Hepatocyte (in vitro differentiated cells): ENCODE results near the gene CACNB4. TPM values are rescaled to one million over a fixed set of nuclear protein-coding genes. Genes with fewer than 3 reads are reported as not detected.
A peak's percentile ranks its signal among the peaks of the same experiment; 100 is the strongest.

Source experiments
- DNase-seq: peaks from one replicate; pipeline ENCODE4 v3.0.0-alpha.2; 2016; ENCODE audit warnings: low spot score
- H2AFZ ChIP-seq: fragments of 200-600 bp; sonication (generic); 2 replicates; pipeline ENCODE4 v1.6.0; 2016; ENCODE audit warnings: antibody characterized with exemption, mild to moderate bottlenecking
- H3K27ac ChIP-seq: fragments of 200-600 bp; sonication (generic); 2 replicates; pipeline ENCODE4 v1.5.1; 2016; ENCODE audit warnings: mild to moderate bottlenecking
- H3K27me3 ChIP-seq: fragments of 200-600 bp; sonication (generic); 2 replicates; pipeline ENCODE4 v1.6.1; 2016
- H3K36me3 ChIP-seq: fragments of 200-600 bp; sonication (generic); replicated peaks from 2 replicates; pipeline ENCODE4 v1.5.1; 2016; ENCODE audit warnings: low read depth; ENCODE audit not compliant: insufficient read depth
- H3K4me1 ChIP-seq: fragments of 200-600 bp; sonication (generic); 2 replicates; pipeline ENCODE4 v1.5.1; 2016; ENCODE audit warnings: mild to moderate bottlenecking, moderate library complexity; ENCODE audit not compliant: insufficient read depth
- H3K4me2 ChIP-seq: fragments of 200-600 bp; sonication (generic); 2 replicates; pipeline ENCODE4 v1.6.0; 2016
- H3K4me3 ChIP-seq: fragments of 200-600 bp; sonication (generic); 2 replicates; pipeline ENCODE4 v1.5.1; 2016; ENCODE audit warnings: mild to moderate bottlenecking
- H3K79me2 ChIP-seq: fragments of 200-600 bp; sonication (generic); 2 replicates; pipeline ENCODE4 v1.6.0; 2017; ENCODE audit warnings: mild to moderate bottlenecking
- H3K9me2 ChIP-seq: fragments of 200-600 bp; sonication (generic); replicated peaks from 2 replicates; pipeline ENCODE4 v1.6.0; 2017; ENCODE audit warnings: mild to moderate bottlenecking; ENCODE audit not compliant: insufficient read depth
- H3K9me3 ChIP-seq: fragments of 200-600 bp; sonication (generic); 2 replicates; pipeline ENCODE4 v1.5.1; 2016; ENCODE audit warnings: low read depth, mild to moderate bottlenecking
- H4K20me1 ChIP-seq: fragments of 200-600 bp; sonication (generic); 2 replicates; pipeline ENCODE4 v1.6.0; 2016; ENCODE audit warnings: mild to moderate bottlenecking; ENCODE audit not compliant: insufficient read depth, poor library complexity, severe bottlenecking
- CTCF ChIP-seq: fragments of 200-600 bp; sonication (generic); IDR thresholded peaks from 2 replicates; pipeline ENCODE4 v1.5.1; 2016; ENCODE audit warnings: antibody characterized with exemption, mild to moderate bottlenecking; ENCODE audit not compliant: poor library complexity
- EZH2 ChIP-seq: fragments of 200-600 bp; sonication (generic); IDR thresholded peaks from 2 replicates; pipeline ENCODE4 v1.6.1; 2016; ENCODE audit warnings: antibody characterized with exemption, mild to moderate bottlenecking, borderline replicate concordance
- EZH2phosphoT487 ChIP-seq: fragments of 200-600 bp; sonication (generic); IDR thresholded peaks from one replicate; pipeline ENCODE4 v1.6.1; 2018; ENCODE audit warnings: antibody characterized with exemption, mild to moderate bottlenecking, low read depth, moderate library complexity; ENCODE audit not compliant: unreplicated experiment, severe bottlenecking
- WGBS: methylation state at CpG from one replicate; pipeline ENCODE4 v1.1.6; 2016; ENCODE audit warnings: low lambda C conversion rate; ENCODE audit errors: missing lambda C conversion rate; 5-methylcytosine and 5-hydroxymethylcytosine counted together
- polyA plus RNA-seq: library from polyadenylated mRNA; unstranded; fragments of >200 nt; fragmentation: Nextera tagmentation; extraction: Ambion mirVana; gene quantifications from 2 replicates; pipeline ENCODE4 v1.2.1, GENCODE V29; 2016
- total RNA-seq: library from RNA; depleted of rRNA; stranded (reverse); fragments of >200 nt; gene quantifications from 2 replicates; pipeline ENCODE4 v1.2.3, GENCODE V29; 2014

Gene CACNB4
- total RNA-seq (4.0 and 4.1 TPM in 2 replicates), polyA plus RNA-seq (0.85 and 1.8 TPM in 2 replicates)

GRCh38 chr2:152098496-152099366, at the start of gene CACNB4:
CACNB4 (minus strand) TSS chr2:152099044.
- Histone ChIP-seq H3K9me3 (no peaks in the 10 kb centered on the region), H4K20me1 (no peaks in the 10 kb centered on the region), H3K4me1 (no peaks in the 10 kb centered on the region), H3K36me3 (no peaks in the 10 kb centered on the region), H3K27ac (peak within 1 kb of the TSS; percentile 8), H2AFZ (peak within 1 kb of the TSS; percentile 80), H3K79me2 (no peaks in the 10 kb centered on the region), H3K9me2 (no peaks in the 10 kb centered on the region), H3K4me3 (peak within 1 kb of the TSS; percentile 90), H3K27me3 (peaks cover 25% of the 10 kb centered on the region), H3K4me2 (peak within 1 kb of the TSS; percentile 99)
- DNase-seq, result peak; percentile 39
- TF ChIP-seq EZH2phosphoT487 (no peak), CTCF (no peak), EZH2 (no peak)
- 2% methylated on average over 34 of the region's 73 CpGs for WGBS

GRCh38 chr2:152134488-152135280, 35.8 kb upstream of the CACNB4 start:
- H3K9me2 ChIP-seq, result no peaks in the 10 kb centered on the region
- no peaks in the 10 kb centered on the region for H3K27me3 ChIP-seq
- WGBS, result 66% methylated on average over 5 of the region's 5 CpGs
- peak overlapping the region; percentile 61 for H3K27ac ChIP-seq
- no peaks in the 10 kb centered on the region for H3K36me3 ChIP-seq
- peaks cover 31% of the 10 kb centered on the region for H3K4me1 ChIP-seq
- no peak overlapping the region for H2AFZ ChIP-seq
- DNase-seq, result peak; percentile 28
- no peaks in the 10 kb centered on the region for H3K9me3 ChIP-seq
- H3K4me3 ChIP-seq, result no peak overlapping the region
- no peaks in the 10 kb centered on the region for H3K79me2 ChIP-seq
- TF ChIP-seq EZH2phosphoT487, result no peak
- no peak for TF ChIP-seq EZH2
- no peak for TF ChIP-seq CTCF
- no peaks in the 10 kb centered on the region for H4K20me1 ChIP-seq
- peak overlapping the region; percentile 56 for H3K4me2 ChIP-seq

- Histone ChIP-seq H3K27me3 (no peaks in the 10 kb centered on the region), H3K27ac (no peak overlapping the region), H3K4me2 (peak overlapping the region; percentile 27), H3K79me2 (no peaks in the 10 kb centered on the region), H4K20me1 (no peaks in the 10 kb centered on the region), H2AFZ (no peak overlapping the region), H3K4me3 (no peak overlapping the region), H3K4me1 (peaks cover 31% of the 10 kb centered on the region), H3K9me2 (no peaks in the 10 kb centered on the region), H3K9me3 (no peaks in the 10 kb centered on the region), H3K36me3 (no peaks in the 10 kb centered on the region)
- 63% methylated on average over 1 of the region's 1 CpG for WGBS
- no peak for DNase-seq
- TF ChIP-seq EZH2phosphoT487 (no peak), CTCF (no peak), EZH2 (no peak)
These were observed 33.5 kb upstream of the CACNB4 start for GRCh38 chr2:152132306-152132705.
